K562 (cell line): ENCODE data around the gene CHRNA3.

Experiments used
- RBM14 ChIP-seq: fragments of 200-400 bp; formaldehyde crosslinking; IDR thresholded peaks from 2 replicates; pipeline ENCODE4 v1.6.1; 2018; ENCODE audit warnings: low read depth, mild to moderate bottlenecking, low read length, moderate library complexity, borderline replicate concordance; ENCODE audit not compliant: insufficient read depth
- RBM22 ChIP-seq: fragments of 200-400 bp; formaldehyde crosslinking; IDR thresholded peaks from 2 replicates; pipeline ENCODE4 v1.6.1; 2018; ENCODE audit warnings: low read length, low read depth; ENCODE audit not compliant: poor library complexity, severe bottlenecking
- TEAD2 ChIP-seq: fragments of 450-650 bp; IDR thresholded peaks from 2 replicates; pipeline ENCODE4 v1.6.1; 2016; ENCODE audit warnings: missing genetic modification characterization, control low read depth, missing compliant biosample characterization

- TF ChIP-seq RBM14 (no peak), TEAD2 (no peak), RBM22 (no peak)
Measured at GRCh38 chr15:78567531-78567930, 53.3 kb downstream of the CHRNA3 start.
